ENCODE measurements around the gene SLC7A10.

DNA sequence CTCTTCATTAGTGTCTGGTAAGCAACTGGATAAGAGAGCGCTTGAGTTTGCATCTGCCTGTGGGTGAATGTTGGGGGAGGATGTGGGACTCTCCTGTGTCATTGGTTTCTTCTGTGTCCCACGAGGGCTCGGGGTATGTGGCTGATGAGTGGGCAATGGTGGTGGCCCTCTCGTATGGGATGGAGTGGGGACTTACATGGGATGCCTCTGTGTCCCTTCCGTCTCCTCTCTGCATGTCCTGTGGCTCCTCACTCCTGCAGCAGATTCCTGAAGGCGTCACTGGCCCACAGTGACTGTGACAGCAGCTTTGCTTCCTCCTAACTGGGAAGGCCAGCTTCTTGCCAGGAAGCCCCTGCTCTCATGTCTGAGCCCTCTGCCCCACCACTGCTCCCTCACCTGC is 34.1 kb downstream of the SLC7A10 start:
- TF ChIP-seq CTCF (IDR thresholded peaks at IDR 0.05) (no peak), POLR2AphosphoS5 (IDR thresholded peaks at IDR 0.05; ENCODE audit: low read depth, low read length) (no peak)
- TF ChIP-seq, protein P1, sequence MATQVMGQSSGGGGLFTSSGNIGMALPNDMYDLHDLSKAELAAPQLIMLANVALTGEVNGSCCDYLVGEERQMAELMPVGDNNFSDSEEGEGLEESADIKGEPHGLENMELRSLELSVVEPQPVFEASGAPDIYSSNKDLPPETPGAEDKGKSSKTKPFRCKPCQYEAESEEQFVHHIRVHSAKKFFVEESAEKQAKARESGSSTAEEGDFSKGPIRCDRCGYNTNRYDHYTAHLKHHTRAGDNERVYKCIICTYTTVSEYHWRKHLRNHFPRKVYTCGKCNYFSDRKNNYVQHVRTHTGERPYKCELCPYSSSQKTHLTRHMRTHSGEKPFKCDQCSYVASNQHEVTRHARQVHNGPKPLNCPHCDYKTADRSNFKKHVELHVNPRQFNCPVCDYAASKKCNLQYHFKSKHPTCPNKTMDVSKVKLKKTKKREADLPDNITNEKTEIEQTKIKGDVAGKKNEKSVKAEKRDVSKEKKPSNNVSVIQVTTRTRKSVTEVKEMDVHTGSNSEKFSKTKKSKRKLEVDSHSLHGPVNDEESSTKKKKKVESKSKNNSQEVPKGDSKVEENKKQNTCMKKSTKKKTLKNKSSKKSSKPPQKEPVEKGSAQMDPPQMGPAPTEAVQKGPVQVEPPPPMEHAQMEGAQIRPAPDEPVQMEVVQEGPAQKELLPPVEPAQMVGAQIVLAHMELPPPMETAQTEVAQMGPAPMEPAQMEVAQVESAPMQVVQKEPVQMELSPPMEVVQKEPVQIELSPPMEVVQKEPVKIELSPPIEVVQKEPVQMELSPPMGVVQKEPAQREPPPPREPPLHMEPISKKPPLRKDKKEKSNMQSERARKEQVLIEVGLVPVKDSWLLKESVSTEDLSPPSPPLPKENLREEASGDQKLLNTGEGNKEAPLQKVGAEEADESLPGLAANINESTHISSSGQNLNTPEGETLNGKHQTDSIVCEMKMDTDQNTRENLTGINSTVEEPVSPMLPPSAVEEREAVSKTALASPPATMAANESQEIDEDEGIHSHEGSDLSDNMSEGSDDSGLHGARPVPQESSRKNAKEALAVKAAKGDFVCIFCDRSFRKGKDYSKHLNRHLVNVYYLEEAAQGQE (IDR thresholded peaks at IDR 0.05; ENCODE audit: insufficient read depth in 1 of 2, low read depth in 2 of 2, low read length in 1 of 2): no peak

Data from Panc1 (cell line).